Cardiac muscle cell (in vitro differentiated cells and primary cell): ENCODE results near the gene SCAI. TPM values are rescaled to one million over a fixed set of nuclear protein-coding genes. Genes with fewer than 3 reads are reported as not detected.
A peak's percentile ranks its signal among the peaks of the same experiment; 100 is the strongest.
"Not testable (repeated sequence)": the region's sequence is repeated elsewhere in the genome, so short reads cannot be mapped to it uniquely, and the experiment has no call there.

Source experiments
- DNase-seq, 2 donors: peaks; one replicate each; pipeline versions ENCODE4 v3.0.0 to v3.0.0-alpha.2; 2010 to 2017; ENCODE audit warnings: low read depth in 1 of 2, low spot score in 1 of 2
- H3K27ac ChIP-seq: fragments of 200-600 bp; sonication (generic); 2 replicates; pipeline ENCODE4 v1.5.1; 2016
- H3K27me3 ChIP-seq: fragments of 200-600 bp; sonication (generic); 2 replicates; pipeline ENCODE4 v1.6.0; 2016; ENCODE audit warnings: control low read depth
- H3K36me3 ChIP-seq: fragments of 200-600 bp; sonication (generic); 2 replicates; pipeline ENCODE4 v1.5.1; 2016; ENCODE audit warnings: control low read depth
- H3K4me1 ChIP-seq: fragments of 200-600 bp; sonication (generic); 2 replicates; pipeline ENCODE4 v1.8.1; 2017; ENCODE audit warnings: low read depth, mild to moderate bottlenecking, mixed run types
- H3K4me3 ChIP-seq: fragments of 200-600 bp; sonication (generic); 2 replicates; pipeline ENCODE4 v1.5.1; 2016; ENCODE audit warnings: mild to moderate bottlenecking
- H3K9me3 ChIP-seq: fragments of 200-600 bp; sonication (generic); 2 replicates; pipeline ENCODE4 v1.5.1; 2017; ENCODE audit warnings: low read depth, mild to moderate bottlenecking, control low read depth
- CTCF ChIP-seq: IDR thresholded peaks from 2 replicates; pipeline ENCODE4 v1.5.1; 2012; ENCODE audit warnings: low read depth, mild to moderate bottlenecking, low read length
- polyA plus RNA-seq: library from polyadenylated mRNA; unstranded; fragments of >200 nt; fragmentation: Nextera tagmentation; extraction: Ambion mirVana; gene quantifications from 2 replicates; pipeline ENCODE4 v1.2.1, GENCODE V29; 2016
- total RNA-seq: library from RNA; depleted of rRNA; stranded (reverse); fragments of >200 nt; gene quantifications from 2 replicates; pipeline ENCODE4 v1.2.3, GENCODE V29; 2016

Gene SCAI
- total and polyA plus RNA-seq, 2 experiments from 2014 or later = 4.4 to 15.0 TPM

DNA sequence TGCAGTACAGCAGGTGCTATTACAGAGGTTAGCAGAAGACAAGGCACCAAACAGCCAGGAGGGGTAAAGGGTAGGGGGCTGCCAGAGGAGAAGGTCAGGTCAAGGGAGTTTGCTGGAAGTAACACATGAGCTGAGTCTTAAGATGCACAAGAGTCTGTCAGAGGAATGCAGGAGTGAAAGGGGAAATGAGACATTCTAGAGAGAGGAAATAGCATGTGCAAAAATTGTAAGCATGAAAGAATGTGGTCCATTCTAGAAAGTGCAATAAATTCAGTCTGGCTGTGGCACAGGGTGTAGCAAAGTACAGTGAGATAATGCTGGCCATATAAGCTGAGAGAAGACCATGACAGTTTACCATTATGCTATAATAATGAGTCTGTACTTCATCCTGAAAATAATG, 209.0 kb downstream of the SCAI start:
- no peaks in the 10 kb centered on the region for H3K4me1 ChIP-seq
- no peak for DNase-seq
- H3K36me3 ChIP-seq = peaks cover 32% of the 10 kb centered on the region
- H3K27ac ChIP-seq = no peak overlapping the region
- no peaks in the 10 kb centered on the region for H3K9me3 ChIP-seq
- no peak overlapping the region for H3K4me3 ChIP-seq
- no peaks in the 10 kb centered on the region for H3K27me3 ChIP-seq
- no peak for TF ChIP-seq CTCF

- H3K9me3 ChIP-seq = no peaks in the 10 kb centered on the region
- no peak for DNase-seq
- H3K4me1 ChIP-seq = no peaks in the 10 kb centered on the region
- no peak overlapping the region for H3K27ac ChIP-seq
- no peaks in the 10 kb centered on the region for H3K27me3 ChIP-seq
- H3K4me3 ChIP-seq = no peak overlapping the region
- TF ChIP-seq CTCF = no peak
- H3K36me3 ChIP-seq = peaks cover 41% of the 10 kb centered on the region
Measured at GRCh38 chr9:124932333-124932732, 211.0 kb downstream of the SCAI start.

- no peak overlapping the region for H3K4me3 ChIP-seq
- H3K4me1 ChIP-seq = no peaks in the 10 kb centered on the region
- H3K36me3 ChIP-seq = peaks cover 48% of the 10 kb centered on the region
- H3K27me3 ChIP-seq = no peaks in the 10 kb centered on the region
- TF ChIP-seq CTCF = no peak
- no peak overlapping the region for H3K27ac ChIP-seq
- H3K9me3 ChIP-seq = no peaks in the 10 kb centered on the region
- no peak for DNase-seq
Measured at GRCh38 chr9:124929464-124929863, 213.9 kb downstream of the SCAI start.

- Histone ChIP-seq H3K36me3 (peaks cover 46% of the 10 kb centered on the region), H3K27me3 (no peaks in the 10 kb centered on the region), H3K9me3 (no peaks in the 10 kb centered on the region), H3K27ac (no peak overlapping the region), H3K4me1 (no peaks in the 10 kb centered on the region), H3K4me3 (no peak overlapping the region)
- no peak for DNase-seq
- no peak for TF ChIP-seq CTCF
Measured at GRCh38 chr9:124928116-124928515, 215.2 kb downstream of the SCAI start.

DNA sequence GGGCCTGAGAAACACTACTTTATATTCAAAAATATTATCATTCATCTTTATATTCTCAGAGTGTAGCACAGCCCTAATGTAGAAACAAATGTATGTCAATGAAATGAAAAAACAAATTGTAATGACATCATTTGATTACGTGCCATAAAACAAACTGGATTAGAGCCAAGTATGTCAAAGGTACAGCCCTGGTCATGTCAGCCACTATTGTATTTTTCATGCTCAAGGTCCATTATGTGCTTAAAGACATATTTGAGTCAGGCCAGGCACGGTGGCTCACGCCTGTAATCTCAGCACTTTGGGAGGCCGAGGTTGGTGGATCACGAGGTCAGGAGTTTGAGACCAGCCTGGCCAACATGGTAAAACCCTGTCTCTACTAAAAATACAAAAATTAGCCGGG, 222.9 kb downstream of the SCAI start:
- peak in 1 of 2 donors; percentile 28 for DNase-seq
- H3K4me3 ChIP-seq, H3K27me3 ChIP-seq, H3K4me1 ChIP-seq, H3K9me3 ChIP-seq, H3K27ac ChIP-seq: not testable (repeated sequence)
- H3K36me3 ChIP-seq = peaks cover 34% of the 10 kb centered on the region

DNA sequence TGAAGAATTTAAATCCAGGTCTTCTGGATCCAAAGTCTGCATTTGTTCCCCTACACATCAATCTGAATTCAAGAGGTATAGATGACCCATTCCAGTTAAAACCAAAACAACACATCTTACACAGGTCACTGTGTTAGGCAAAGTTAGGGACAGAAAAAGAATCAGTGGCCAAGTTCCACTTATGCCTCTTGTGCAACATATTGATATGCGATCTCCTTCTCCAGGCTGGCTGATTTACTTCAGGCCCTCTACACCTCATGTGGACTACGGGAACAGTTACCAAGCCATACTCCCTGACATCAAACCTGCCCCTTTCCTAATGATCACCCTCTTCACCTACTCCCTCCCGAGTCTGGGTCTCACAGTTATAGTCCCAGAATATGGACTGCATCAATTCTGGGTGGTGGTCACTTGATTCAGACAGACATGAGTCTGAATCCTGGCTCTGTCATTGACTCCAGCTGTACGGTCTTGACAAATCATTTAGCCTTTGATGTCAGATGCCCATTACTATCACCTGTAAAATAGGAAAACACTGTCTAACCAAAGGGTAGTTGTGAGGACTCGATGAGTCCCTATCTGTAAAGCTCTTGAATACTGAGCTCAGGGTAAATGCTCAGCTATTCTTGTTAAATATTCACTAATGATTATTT, 228.4 kb downstream of the SCAI start:
- peaks cover 14% of the 10 kb centered on the region for H3K36me3 ChIP-seq
- H3K4me3 ChIP-seq = no peak overlapping the region
- no peaks in the 10 kb centered on the region for H3K9me3 ChIP-seq
- no peak overlapping the region for H3K27ac ChIP-seq
- H3K4me1 ChIP-seq = no peaks in the 10 kb centered on the region
- no peaks in the 10 kb centered on the region for H3K27me3 ChIP-seq
- no peak for DNase-seq
- TF ChIP-seq CTCF = no peak
